ACHN (cell line): Measurements from ENCODE around the gene DDX19B.

Experiments used
- DNase-seq: peaks from one replicate; pipeline ENCODE4 v3.0.0-alpha.2; 2015
- in situ Hi-C: cut with HindIII; loops from 2 replicates; pipeline ENCODE4 v1.10.0; 2017; ENCODE audit warnings: low sequenced_read_pairs, low pct_ligation_motif_present, low pct_unique_long_range_greater_than_20kb

Gene DDX19B

DNA sequence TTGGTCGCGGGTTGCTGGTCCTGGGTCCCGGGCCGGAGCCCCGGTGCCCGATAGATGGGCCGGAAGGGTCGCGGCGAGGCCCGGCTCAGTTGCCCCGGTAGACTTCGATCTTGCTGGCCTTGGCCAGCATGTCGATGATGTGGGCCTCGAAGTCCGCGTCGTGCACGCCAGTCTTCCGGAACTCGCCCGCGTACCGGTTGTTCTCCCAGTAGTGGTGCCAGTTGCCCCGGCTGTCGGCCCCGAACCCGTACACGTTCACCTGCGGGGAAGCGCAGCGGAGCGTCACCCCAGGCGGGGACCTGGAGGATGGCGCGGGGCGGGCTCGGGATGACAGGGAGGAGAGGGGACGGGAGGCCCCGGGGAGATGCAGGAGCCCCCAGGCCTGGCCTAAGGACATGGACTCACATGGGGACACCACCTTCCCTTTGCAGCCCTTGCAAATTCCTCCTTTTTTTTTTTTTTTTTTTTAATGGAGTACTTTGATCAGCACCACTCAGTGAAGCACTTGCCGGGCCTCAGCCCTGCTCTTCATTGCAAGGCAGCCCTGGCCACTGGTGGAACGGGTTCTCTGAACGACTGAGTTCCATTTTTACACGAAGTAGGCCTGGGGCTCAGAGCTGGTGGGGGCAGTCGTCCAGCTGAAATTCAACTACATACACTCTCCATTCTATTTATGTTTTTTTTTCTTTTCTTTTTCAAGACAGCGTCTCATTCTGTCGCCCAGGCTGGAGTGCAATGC is 82.8 kb downstream of the DDX19B start:
- DNase-seq = no peak
- in situ Hi-C loops = no loop called here

GRCh38 chr16:70383421-70383960 is 84.5 kb downstream of the DDX19B start:
- no peak for DNase-seq
- in situ Hi-C loops = no loop called here
